Measurements from ENCODE around the gene OR4E2. TPM values are rescaled to one million over a fixed set of nuclear protein-coding genes. Genes with fewer than 3 reads are reported as not detected.
"Not testable (repeated sequence)": the region's sequence is repeated elsewhere in the genome, so short reads cannot be mapped to it uniquely, and the experiment has no call there.

The OR4E2 gene
- polyA plus RNA-seq (ENCODE audit: insufficient read length in 4 of 4), result not detected

GRCh38 chr14:21653331-21653885 lies at the start of gene OR4E2:
Gene OR4E2, plus strand, starts transcription at chr14:21653835. Its CDS starts 11,248 bp downstream, at chr14:21665083.
- no peak for DNase-seq (ENCODE audit: low read depth in 4 of 4, low spot score in 2 of 4)

GRCh38 chr14:21612324-21612723 lies 41.3 kb upstream of the OR4E2 start:
- DNase-seq (ENCODE audit: low read depth in 4 of 4, low spot score in 2 of 4), result no peak

- DNase-seq (ENCODE audit: low read depth in 4 of 4, low spot score in 2 of 4), result no peak
These were observed 39.4 kb upstream of the OR4E2 start for GRCh38 chr14:21614240-21614639.

- no peak for DNase-seq (ENCODE audit: low read depth in 4 of 4, low spot score in 2 of 4)
These were observed 36.0 kb upstream of the OR4E2 start for GRCh38 chr14:21617614-21618013.

DNA sequence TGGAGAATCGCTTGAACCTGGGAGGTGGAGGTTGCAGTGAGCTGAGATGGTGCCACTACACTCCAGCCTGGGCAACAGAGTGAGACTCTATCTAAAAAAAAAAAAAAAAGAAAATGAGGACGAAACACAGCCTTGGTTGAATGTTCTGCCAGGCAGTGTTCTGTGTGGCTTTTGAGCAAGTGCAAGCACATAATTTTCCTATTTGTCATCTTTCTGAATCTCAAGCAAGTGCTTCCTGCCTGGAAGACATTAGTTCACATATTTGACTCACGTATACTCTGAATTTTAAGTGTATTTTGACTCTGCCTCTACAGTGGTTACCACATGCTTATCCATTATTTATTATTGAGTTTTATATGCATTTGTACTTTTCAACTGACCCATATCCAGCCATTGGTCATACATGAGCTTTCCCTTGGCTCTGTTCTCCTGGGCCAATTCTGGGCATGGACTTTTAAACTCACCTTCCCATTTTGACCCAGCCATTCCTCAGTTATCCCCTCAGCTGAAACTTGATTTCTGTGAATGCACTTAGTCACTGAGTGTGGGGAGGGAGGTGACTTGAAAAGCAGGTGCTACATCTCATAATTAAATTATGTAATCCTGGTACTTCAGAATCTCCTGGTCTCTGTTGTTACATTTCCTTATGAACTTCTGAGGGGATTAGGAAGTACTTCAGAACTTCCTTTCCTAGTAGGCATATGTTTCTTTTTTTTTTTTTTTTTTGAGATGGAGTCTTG lies 27.0 kb upstream of the OR4E2 start:
- no peak for DNase-seq (ENCODE audit: low read depth in 4 of 4, low spot score in 2 of 4)

DNA sequence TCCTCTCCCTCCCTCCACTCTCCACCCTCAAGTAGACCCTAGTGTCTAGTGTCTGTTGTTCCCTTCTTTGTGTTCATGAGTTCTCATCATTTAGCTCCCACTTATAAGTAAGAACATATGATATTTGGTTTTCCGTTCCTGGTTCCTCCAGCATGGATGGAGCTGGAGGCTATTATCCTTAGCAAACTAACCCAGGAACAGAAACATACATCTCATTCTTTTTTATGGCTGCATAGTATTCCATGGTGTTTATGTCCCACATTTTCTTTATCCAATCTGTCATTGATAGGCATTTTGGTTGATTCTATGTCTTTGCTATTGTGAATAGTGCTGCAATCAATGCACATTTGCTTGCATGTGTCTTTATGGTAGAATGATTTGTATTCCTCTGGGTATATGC lies 23.1 kb upstream of the OR4E2 start:
- DNase-seq (ENCODE audit: low read depth in 4 of 4, low spot score in 2 of 4), result not testable (repeated sequence)

DNA sequence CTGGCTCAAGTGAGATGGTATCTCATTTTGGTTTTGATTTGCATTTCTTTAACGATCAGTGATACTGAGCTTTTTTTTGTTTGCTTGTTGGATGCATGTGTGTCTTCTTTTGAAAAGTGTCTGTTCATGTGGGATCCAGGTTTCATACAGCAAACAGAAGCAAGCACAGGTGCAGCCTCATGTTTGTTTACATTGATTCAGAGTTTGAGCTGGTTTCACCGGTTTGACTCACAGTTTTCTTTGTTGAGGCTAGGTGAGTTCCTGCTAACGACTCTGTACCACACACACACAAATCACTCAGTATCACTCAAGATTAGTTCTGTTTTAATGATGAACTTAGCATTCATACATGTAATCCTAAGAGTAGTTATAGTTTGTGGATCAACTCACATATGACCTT lies 22.6 kb upstream of the OR4E2 start:
- no peak for DNase-seq (ENCODE audit: low read depth in 4 of 4, low spot score in 2 of 4)

DNA sequence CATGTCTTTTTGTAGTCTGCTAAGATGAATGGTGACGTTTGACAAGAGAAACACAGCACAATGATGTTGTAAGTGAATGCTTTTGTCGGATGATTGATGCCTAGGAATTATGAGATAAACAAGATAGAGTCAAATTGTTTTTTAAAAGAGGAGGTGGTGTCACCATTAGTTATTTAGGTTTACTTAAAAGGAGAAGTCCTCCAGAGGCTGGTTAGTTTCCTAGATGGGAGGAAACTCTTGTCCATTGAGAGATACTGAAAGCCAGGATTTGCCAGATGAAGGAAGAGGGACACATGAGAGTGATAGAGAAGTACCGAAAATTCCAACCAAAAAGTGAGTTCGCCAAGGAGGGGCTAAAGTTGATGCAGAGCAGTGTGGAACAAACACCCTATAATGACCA lies 18.8 kb upstream of the OR4E2 start, which contains the start of gene OR10G2:
TSS of gene OR10G2 (minus strand) at position 101 of the 400 bp plus-strand sequence. CDS start at position 3, 98 bp downstream.
- DNase-seq (ENCODE audit: low read depth in 4 of 4, low spot score in 2 of 4), result no peak

- DNase-seq (ENCODE audit: low read depth in 4 of 4, low spot score in 2 of 4), result no peak
These were observed 11.0 kb upstream of the OR4E2 start for GRCh38 chr14:21642683-21643082.

GRCh38 chr14:21643407-21643806 lies 10.2 kb upstream of the OR4E2 start:
- DNase-seq (ENCODE audit: low read depth in 4 of 4, low spot score in 2 of 4), result no peak

- DNase-seq (ENCODE audit: low read depth in 4 of 4, low spot score in 2 of 4), result no peak
These were observed 6.3 kb upstream of the OR4E2 start for GRCh38 chr14:21647380-21647779.

DNA sequence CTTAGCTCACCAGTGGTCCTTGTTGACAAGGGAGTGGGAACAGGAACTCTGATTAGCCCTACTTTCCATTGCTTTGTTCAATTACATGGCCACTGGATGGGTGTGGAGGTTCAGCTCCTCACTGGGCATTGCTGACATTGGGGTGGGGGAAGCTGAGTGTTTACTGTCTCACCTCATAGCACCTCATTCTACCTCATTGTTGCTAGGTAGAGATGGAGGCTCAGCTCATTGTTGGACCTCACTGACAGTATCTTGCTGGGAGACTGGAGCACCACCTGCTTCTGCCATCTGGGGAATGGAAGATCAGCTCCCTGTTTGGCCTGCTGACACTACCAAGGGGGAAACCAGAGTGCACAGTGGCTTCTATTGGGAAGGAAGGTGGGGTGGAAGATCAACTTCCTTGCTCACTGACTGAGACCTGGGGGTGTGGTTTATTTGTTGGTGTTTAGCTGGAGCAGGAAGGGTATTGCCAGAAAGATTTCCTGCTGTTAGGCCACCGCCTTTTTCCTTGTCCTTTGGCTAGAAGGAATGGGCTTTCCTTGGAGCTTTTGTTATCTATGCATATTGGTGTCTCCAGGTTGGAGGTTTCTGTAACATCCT lies 1.3 kb upstream of the OR4E2 start:
- no peak for DNase-seq (ENCODE audit: low read depth in 4 of 4, low spot score in 2 of 4)

GRCh38 chr14:21654215-21654614 lies 580 bp downstream of the OR4E2 start:
- no peak for DNase-seq (ENCODE audit: low read depth in 4 of 4, low spot score in 2 of 4)

- DNase-seq (ENCODE audit: low read depth in 4 of 4, low spot score in 2 of 4), result no peak
These were observed 3.3 kb downstream of the OR4E2 start for GRCh38 chr14:21656980-21657379.

DNA sequence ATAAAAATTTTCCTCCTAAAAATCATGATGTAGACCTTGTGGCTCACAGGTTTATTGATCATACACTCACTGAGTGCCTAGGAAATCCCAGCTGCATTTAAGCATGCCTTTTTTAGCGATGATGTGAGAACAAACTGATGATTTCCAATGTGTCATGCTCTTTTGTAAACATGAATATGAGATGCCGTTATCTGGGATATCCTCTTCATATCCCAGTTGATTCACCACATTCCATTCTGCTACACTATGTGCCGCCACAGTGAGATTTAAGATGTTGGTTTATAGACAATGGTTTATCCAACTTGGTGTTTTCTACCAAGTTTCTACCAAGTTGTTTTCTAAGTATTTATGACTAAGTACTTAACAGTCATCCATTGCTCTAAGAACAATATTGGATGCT lies 14.7 kb downstream of the OR4E2 start:
- DNase-seq (ENCODE audit: low read depth in 4 of 4, low spot score in 2 of 4), result no peak

DNA sequence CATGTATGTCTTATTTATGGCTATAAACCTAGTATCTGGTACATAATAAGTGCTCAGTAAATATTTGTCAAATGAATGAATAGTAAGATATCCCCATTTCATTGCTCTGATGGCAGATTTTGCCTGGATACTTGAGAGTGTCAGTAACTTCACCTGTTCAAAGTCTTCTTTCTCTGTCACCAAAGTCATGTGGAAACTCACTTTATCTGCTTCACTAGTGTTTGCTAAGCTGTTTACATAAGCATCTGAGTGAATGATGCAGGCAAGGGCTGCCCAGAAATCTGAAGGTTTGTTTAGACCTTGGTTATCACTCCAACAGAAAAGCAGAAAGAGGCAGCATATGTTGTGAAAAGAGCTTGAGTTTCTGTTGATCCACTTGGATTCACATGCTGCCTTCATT lies 15.6 kb downstream of the OR4E2 start:
- no peak for DNase-seq (ENCODE audit: low read depth in 4 of 4, low spot score in 2 of 4)

- no peak for DNase-seq (ENCODE audit: low read depth in 4 of 4, low spot score in 2 of 4)
These were observed 17.7 kb downstream of the OR4E2 start for GRCh38 chr14:21671371-21671770.

GRCh38 chr14:21672116-21672515 lies 18.5 kb downstream of the OR4E2 start:
- no peak for DNase-seq (ENCODE audit: low read depth in 4 of 4, low spot score in 2 of 4)

DNA sequence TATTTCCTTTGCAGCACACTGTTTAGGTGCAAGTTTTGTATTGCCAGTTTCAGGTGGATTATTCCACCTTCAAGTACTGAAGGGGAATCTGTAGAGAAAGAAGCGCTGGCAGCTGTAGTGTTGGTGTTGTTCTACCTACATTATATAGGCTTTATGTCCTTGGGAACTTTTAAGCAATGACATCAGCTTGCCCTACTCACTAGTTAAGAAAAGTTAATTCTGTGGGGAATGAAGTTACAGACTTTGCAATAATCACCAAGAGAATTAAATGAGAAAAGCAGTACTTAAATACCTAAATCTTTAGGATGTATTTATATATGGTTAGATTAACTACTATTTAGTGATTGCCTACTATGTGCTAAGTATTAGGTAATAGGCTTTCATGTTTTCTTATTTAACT lies 20.1 kb downstream of the OR4E2 start, which contains the start of gene OR4E1:
TSS of gene OR4E1 (minus strand) at position 101 of the 400 bp plus-strand sequence. CDS start 2,883 bp downstream, outside the sequence.
- no peak for DNase-seq (ENCODE audit: low read depth in 4 of 4, low spot score in 2 of 4)

- DNase-seq (ENCODE audit: low read depth in 4 of 4, low spot score in 2 of 4), result no peak
These were observed 21.9 kb downstream of the OR4E2 start for GRCh38 chr14:21675566-21675965.

GRCh38 chr14:21680072-21680471 lies 26.4 kb downstream of the OR4E2 start:
- no peak for DNase-seq (ENCODE audit: low read depth in 4 of 4, low spot score in 2 of 4)

DNA sequence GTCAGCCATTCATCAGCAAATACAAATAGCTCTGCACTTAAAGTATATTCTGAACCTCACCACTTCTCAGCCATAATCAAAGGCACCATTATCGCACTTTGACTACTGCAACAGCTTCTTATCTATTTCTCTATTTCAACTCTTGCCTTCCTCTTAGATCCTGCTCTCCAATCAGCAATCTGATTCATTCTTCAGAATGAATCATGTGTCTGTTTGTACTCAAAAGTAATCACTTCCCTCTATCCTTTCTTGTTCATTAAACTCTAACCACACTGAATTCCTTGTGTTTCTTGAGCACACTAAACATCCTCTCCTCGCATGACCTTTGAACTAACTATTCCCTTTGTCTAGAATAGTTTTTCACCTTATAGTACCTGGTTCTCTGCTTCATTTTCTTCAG lies 32.8 kb downstream of the OR4E2 start:
- DNase-seq (ENCODE audit: low read depth in 4 of 4, low spot score in 2 of 4), result no peak

Data from left renal cortex interstitium (tissue), 4 donors.